Spleen (tissue), 11 donors: ENCODE measurements around the gene SOD2. TPM values are rescaled to one million over a fixed set of nuclear protein-coding genes. Genes with fewer than 3 reads are reported as not detected.
"Not testable (repeated sequence)": the region's sequence is repeated elsewhere in the genome, so short reads cannot be mapped to it uniquely, and the experiment has no call there.

Source experiments
- DNase-seq: peaks from one replicate; pipeline ENCODE4 v3.0.0-alpha.2; 2020
- H3K27ac ChIP-seq, 8 donors: fragments of 200-600 bp; sonication (generic) in 7 of 8; 1 replicate in 4 of 8; 2 replicates in 4 of 8; pipeline versions ENCODE4 v1.5.0 to v1.8.0; 2016 to 2021; ENCODE audit warnings: inconsistent platforms in 4 of 8, mild to moderate bottlenecking in 4 of 8, moderate library complexity in 1 of 8
- H3K27me3 ChIP-seq, 7 donors: fragments of 200-600 bp; sonication (generic) in 6 of 7; replicated peaks in 1 of 7; 1 replicate in 4 of 7; 2 replicates in 3 of 7; pipeline versions ENCODE4 v1.5.0 to v1.8.0; 2016 to 2021; ENCODE audit warnings: inconsistent platforms in 3 of 7, mild to moderate bottlenecking in 1 of 7
- H3K36me3 ChIP-seq, 6 donors: fragments of 200-600 bp; sonication (generic) in 5 of 6; 1 replicate in 4 of 6; 2 replicates in 2 of 6; pipeline versions ENCODE4 v1.5.0 to v1.8.0; 2016 to 2021; ENCODE audit warnings: inconsistent platforms in 2 of 6
- H3K4me1 ChIP-seq, 6 donors: fragments of 200-600 bp; sonication (generic) in 5 of 6; 1 replicate in 3 of 6; 2 replicates in 3 of 6; pipeline versions ENCODE4 v1.5.0 to v1.8.0; 2016 to 2021; ENCODE audit warnings: inconsistent platforms in 3 of 6
- H3K4me3 ChIP-seq, 8 donors: fragments of 200-600 bp; sonication (generic) in 7 of 8; 1 replicate in 4 of 8; 2 replicates in 4 of 8; pipeline versions ENCODE4 v1.5.0 to v1.8.0; 2016 to 2021; ENCODE audit warnings: inconsistent platforms in 4 of 8, mild to moderate bottlenecking in 4 of 8, moderate library complexity in 2 of 8
- H3K9me3 ChIP-seq, 8 donors: fragments of 200-600 bp; sonication (generic) in 7 of 8; 1 replicate in 4 of 8; 2 replicates in 4 of 8; pipeline versions ENCODE4 v1.5.0 to v1.8.0; 2016 to 2021; ENCODE audit warnings: inconsistent platforms in 4 of 8
- POLR2A ChIP-seq, 3 donors: fragments of 450-650 bp; IDR thresholded peaks; one replicate each; pipeline ENCODE4 v1.5.1; 2017; ENCODE audit warnings: antibody characterized with exemption in 3 of 3, mild to moderate bottlenecking in 1 of 3
- POLR2AphosphoS5 ChIP-seq, 3 donors: sonication (generic); formaldehyde crosslinking; IDR thresholded peaks; one replicate each; pipeline ENCODE4 v1.5.1; 2017; ENCODE audit warnings: antibody characterized with exemption in 3 of 3
- WGBS, 5 donors: extraction: QIAGEN DNeasy Blood & Tissue Kit in 3 of 5; methylation state at CpG; one replicate each; pipeline versions ENCODE4 v1.1.5 to v1.1.7; 2013 to 2018; 5-methylcytosine and 5-hydroxymethylcytosine counted together
- intact Hi-C: fragments of 100-400 bp; cut with DNase I; formaldehyde crosslinking; loops from one replicate; pipeline ENCODE4 v1.15.0; 2023; ENCODE audit warnings: low total_unique reads
- polyA plus RNA-seq, 3 donors: library from polyadenylated mRNA; stranded (reverse); fragments of 200-250 nt; gene quantifications; one replicate each; pipeline ENCODE4 v1.2.1, GENCODE V29; 2013
- total RNA-seq, 7 donors: library from RNA; depleted of rRNA in 3 of 7; stranded (reverse); fragments of >200 nt in 3 of 7; fragmentation: NEBNext Ultra II Directional in 4 of 7; extraction: Animal tissue kit (Norgen Biotek cat#: 25700) in 4 of 7; gene quantifications; one replicate each; pipeline versions ENCODE4 v1.1.0 to v1.2.1, GENCODE V29; 2016 to 2021
- TF ChIP-seq, protein P1 (sequence below), 11 experiments: fragments of 200-600 bp in 7 of 11; fragments of 450-650 bp in 4 of 11; sonication (generic) in 4 of 11; IDR thresholded peaks in 8 of 11; conservative IDR thresholded peaks in 3 of 11; 1 replicate in 7 of 11; 2 replicates in 4 of 11; pipeline versions ENCODE4 v1.4.0 to v1.8.0; 2016 to 2021; ENCODE audit warnings: antibody characterized with exemption in 11 of 11, inconsistent platforms in 4 of 11, mild to moderate bottlenecking in 1 of 11
- donor health status: healthy with polysubstance abuse.
- donor health status: DM: no; HTN: no; CAD: no; lungs with moderate emphysema.
- donor health status: DM: no; HTN: no; CAD: no.
- donor health status: Bipolar disorder and iron deficiency.
- donor health status: healthy.
- donor health status: DM: no; HTN: no; CAD: no.
- donor health status: DM: yes; HTN: yes; CAD: no.

Gene SOD2
- total and polyA plus RNA-seq, 10 donors: 60.3 to 463 (median 249) TPM

GRCh38 chr6:159726255-159726917, 33.3 kb upstream of the SOD2 start:
- no peak for DNase-seq
- peak overlapping the region; percentile 93 to 100 (median 100) for H3K27ac ChIP-seq
- peaks cover 0 to 7% (median 0%) of the 10 kb centered on the region in 8 donors for H3K9me3 ChIP-seq
- peaks cover 0 to 5% (median 0%) of the 10 kb centered on the region in 6 donors for H3K36me3 ChIP-seq
- H3K4me3 ChIP-seq: peak overlapping the region; percentile 60 to 94 (median 76)
- H3K27me3 ChIP-seq: no peaks in the 10 kb centered on the region
- 1% methylated on average over 29 to 30 of the region's 30 CpGs for WGBS, 5 donors
- H3K4me1 ChIP-seq: peaks cover 30 to 75% (median 47%) of the 10 kb centered on the region in 6 donors
- intact Hi-C loops: loop anchor here (5.0 kb wide), 2 partner anchors 34 to 36 kb away; partner anchors contain the start of genes ACAT2 and SOD2
- TF ChIP-seq, protein P1, sequence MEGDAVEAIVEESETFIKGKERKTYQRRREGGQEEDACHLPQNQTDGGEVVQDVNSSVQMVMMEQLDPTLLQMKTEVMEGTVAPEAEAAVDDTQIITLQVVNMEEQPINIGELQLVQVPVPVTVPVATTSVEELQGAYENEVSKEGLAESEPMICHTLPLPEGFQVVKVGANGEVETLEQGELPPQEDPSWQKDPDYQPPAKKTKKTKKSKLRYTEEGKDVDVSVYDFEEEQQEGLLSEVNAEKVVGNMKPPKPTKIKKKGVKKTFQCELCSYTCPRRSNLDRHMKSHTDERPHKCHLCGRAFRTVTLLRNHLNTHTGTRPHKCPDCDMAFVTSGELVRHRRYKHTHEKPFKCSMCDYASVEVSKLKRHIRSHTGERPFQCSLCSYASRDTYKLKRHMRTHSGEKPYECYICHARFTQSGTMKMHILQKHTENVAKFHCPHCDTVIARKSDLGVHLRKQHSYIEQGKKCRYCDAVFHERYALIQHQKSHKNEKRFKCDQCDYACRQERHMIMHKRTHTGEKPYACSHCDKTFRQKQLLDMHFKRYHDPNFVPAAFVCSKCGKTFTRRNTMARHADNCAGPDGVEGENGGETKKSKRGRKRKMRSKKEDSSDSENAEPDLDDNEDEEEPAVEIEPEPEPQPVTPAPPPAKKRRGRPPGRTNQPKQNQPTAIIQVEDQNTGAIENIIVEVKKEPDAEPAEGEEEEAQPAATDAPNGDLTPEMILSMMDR (IDR thresholded peaks at IDR 0.05 in 8 of 11, conservative IDR thresholded peaks at IDR 0.05 in 3 of 11): no peak
- TF ChIP-seq POLR2A (IDR thresholded peaks at IDR 0.05) (peak in 1 of 3 donors; percentile 36), POLR2AphosphoS5 (IDR thresholded peaks at IDR 0.05) (no peak)

DNA sequence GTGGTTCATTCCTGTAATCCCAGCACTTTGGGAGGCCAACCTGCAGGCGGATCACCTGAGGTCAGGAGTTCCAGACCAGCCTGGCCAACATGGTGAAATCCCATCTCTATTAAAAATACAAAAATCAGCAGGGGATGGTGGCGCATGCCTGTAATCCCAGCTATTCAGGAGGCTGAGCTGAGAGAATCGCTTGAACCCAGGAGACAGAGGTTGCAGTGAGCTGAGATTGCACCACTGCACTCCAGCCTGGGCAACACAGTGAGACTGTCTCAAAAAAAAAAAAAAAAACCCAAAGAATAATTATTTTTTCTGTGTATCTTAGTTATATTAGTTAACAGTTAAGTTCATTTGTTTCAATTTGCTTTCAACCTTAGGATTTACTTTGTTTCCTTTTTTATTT, 32.2 kb upstream of the SOD2 start:
- not testable (repeated sequence) for H3K27ac ChIP-seq, H3K27me3 ChIP-seq, H3K9me3 ChIP-seq, H3K36me3 ChIP-seq, DNase-seq, H3K4me3 ChIP-seq
- WGBS, 5 donors: 95 to 97% (median 96%) methylated on average over 3 of the region's 3 CpGs
- peaks cover 18 to 74% (median 39%) of the 10 kb centered on the region in 6 donors for H3K4me1 ChIP-seq
- intact Hi-C loops: loop anchor here (5.0 kb wide), 2 partner anchors 33 to 37 kb away; partner anchors contain the start of genes ACAT2 and SOD2

GRCh38 chr6:159724778-159725177, 31.7 kb upstream of the SOD2 start:
- H3K36me3 ChIP-seq: no peaks in the 10 kb centered on the region
- 82 to 99% (median 93%) methylated on average over 4 of the region's 4 CpGs for WGBS, 5 donors
- no peak for DNase-seq
- H3K27ac ChIP-seq: no peak overlapping the region
- no peaks in the 10 kb centered on the region for H3K27me3 ChIP-seq
- intact Hi-C loops: loop anchor here (5.0 kb wide), 2 partner anchors 32 to 38 kb away; partner anchors contain the start of genes ACAT2 and SOD2
- H3K4me3 ChIP-seq: no peak overlapping the region
- no peak for TF ChIP-seq POLR2AphosphoS5 (IDR thresholded peaks at IDR 0.05)
- TF ChIP-seq, protein P1 (IDR thresholded peaks at IDR 0.05 in 8 of 11, conservative IDR thresholded peaks at IDR 0.05 in 3 of 11): no peak
- TF ChIP-seq POLR2A (IDR thresholded peaks at IDR 0.05): no peak
- H3K9me3 ChIP-seq: peaks cover 0 to 7% (median 0%) of the 10 kb centered on the region in 8 donors
- H3K4me1 ChIP-seq: peaks cover 14 to 70% (median 34%) of the 10 kb centered on the region in 6 donors

GRCh38 chr6:159723259-159723658, 30.2 kb upstream of the SOD2 start:
- intact Hi-C loops: no loop called here
- TF ChIP-seq, protein P1 (IDR thresholded peaks at IDR 0.05 in 8 of 11, conservative IDR thresholded peaks at IDR 0.05 in 3 of 11): no peak
- TF ChIP-seq POLR2A (IDR thresholded peaks at IDR 0.05) (no peak), POLR2AphosphoS5 (IDR thresholded peaks at IDR 0.05) (no peak)
- H3K36me3 ChIP-seq: no peaks in the 10 kb centered on the region
- no peak for DNase-seq
- peaks cover 0 to 7% (median 0%) of the 10 kb centered on the region in 8 donors for H3K9me3 ChIP-seq
- no peaks in the 10 kb centered on the region for H3K27me3 ChIP-seq
- H3K4me3 ChIP-seq: no peak overlapping the region
- peaks cover 8 to 55% (median 21%) of the 10 kb centered on the region in 6 donors for H3K4me1 ChIP-seq
- WGBS, 5 donors: 91 to 100% (median 98%) methylated on average over 2 of the region's 2 CpGs
- no peak overlapping the region for H3K27ac ChIP-seq
